HTR-8/SVneo (cell line): Measurements from ENCODE around the gene SBK3.
"Not testable (repeated sequence)": the region's sequence is repeated elsewhere in the genome, so short reads cannot be mapped to it uniquely, and the experiment has no call there.

ENCODE experiments used
- DNase-seq: peaks from one replicate; pipeline ENCODE4 v3.0.0; 2011; ENCODE audit warnings: low spot score, mixed read lengths; ENCODE audit not compliant: insufficient read length
- FAIRE-seq: peaks from 2 replicates; lab custom pipeline; 2011; peaks lifted over from hg19 to GRCh38; lab: Jason Lieb, UNC

Gene SBK3, protein sequence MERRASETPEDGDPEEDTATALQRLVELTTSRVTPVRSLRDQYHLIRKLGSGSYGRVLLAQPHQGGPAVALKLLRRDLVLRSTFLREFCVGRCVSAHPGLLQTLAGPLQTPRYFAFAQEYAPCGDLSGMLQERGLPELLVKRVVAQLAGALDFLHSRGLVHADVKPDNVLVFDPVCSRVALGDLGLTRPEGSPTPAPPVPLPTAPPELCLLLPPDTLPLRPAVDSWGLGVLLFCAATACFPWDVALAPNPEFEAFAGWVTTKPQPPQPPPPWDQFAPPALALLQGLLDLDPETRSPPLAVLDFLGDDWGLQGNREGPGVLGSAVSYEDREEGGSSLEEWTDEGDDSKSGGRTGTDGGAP

GRCh38 chr19:55545443-55545842 lies at the start of gene SBK3:
SBK3 (minus strand) TSS chr19:55545543; CDS start chr19:55545543, 0 bp downstream.
- DNase-seq (no peak), FAIRE-seq (no peak)

DNA sequence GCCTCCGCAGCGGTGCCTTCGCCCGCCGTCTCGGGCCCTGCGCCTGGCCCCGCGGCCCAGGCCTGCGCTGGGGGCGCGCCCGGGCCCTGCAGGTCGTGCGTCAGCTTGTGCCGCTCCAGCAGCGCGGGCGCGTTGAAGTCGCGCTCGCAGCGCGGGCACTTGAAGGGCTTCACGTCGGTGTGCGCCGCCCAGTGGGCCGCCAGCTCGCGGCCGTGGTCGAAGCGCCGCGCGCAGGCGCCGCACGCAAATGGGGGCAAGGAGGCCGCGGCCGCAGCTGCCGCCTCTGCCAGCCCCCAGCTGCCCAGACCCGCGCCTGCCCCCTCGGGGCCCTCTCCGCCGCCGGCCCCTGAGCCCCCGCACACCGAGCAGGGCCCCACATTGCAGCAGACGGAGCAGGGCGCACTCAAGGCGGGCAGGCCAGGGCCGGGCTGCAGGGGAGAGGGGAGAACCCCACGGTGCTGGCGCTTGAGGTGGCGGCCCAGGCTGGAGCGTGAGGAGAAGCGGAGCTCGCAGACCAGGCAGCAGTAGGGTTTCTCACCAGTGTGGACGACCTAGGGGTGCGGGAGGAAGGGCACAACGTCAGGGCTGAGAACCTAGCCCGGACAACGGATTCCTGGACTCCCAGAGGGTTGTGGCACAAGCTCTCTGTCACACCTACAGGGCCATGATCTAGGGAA lies 47.9 kb upstream of the SBK3 start:
- FAIRE-seq = no peak

DNA sequence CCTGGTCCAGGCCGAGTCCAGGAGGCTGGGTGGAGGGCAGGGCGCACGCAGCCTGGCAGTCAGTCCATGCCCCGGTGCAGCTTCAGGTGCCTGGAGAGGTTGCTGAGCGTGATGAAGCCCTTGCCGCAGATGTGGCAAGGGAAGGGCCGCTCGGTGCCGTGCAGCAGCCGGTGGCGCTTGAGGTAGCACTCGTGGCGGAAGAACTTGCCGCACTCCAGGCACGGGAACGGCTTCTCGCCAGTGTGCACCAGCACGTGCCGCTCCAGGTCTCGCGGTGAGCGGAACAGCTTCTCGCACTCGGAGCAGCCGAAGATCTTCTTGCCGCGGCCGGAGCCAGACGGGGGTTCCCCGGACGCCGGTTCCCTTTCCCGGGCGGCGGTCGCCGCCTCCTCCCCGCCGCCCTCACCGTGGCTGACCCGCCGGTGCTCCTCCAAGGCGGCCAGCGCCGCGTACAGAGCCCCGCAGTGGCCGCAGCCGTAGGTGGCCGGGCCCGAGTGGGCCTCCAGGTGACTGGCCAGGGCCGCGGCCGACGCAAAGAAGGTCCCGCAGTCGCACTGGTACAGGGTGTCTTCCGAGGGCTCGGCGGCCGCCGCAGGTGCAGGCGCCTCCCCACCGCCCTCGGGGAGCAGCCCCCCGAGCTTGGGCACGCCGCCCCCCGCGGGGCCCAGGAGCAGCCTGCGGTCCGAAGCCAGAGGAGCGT lies 47.2 kb upstream of the SBK3 start:
- no peak for DNase-seq
- no peak for FAIRE-seq

More for the DNA sequence above, 47.9 kb upstream of the SBK3 start:
- DNase-seq = no peak

DNA sequence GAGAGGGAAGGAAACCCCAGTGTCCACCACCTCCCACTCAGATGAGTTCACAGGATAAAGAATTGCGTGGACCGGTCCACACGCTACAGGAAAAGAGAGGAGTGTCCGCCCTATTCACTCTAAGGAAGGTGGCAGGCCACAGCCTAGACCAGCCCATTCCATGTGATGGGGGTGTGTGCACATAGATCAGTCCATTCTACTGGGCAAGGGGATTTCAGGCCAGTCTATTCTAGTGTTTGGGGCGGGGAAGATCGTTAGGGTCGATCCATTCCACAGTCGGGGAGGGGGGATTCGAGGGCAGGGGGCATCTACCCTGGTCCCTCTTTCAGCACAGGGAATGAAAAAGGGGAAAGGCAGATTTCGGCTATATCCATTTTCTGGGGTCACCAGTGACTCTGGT lies 46.2 kb upstream of the SBK3 start:
- DNase-seq (no peak), FAIRE-seq (no peak)

DNA sequence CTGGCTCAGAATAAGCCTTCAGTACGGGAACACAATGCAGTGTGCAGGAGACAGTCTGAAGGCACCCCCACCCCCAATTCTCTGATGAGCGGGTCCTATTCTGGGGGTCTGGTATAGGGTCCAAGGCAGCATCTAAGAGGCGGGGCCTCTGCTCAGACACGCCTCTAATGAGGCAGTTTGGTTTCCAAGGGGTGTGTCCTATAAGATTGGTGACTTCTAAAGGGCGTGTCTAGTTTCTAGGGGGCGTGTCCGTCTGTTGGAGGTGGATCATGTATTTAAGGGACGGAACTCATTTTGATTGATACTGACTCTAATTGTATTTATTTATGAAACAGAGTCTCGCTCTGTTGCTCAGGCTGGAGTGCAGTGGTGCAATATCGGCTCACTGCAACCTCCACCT lies 45.3 kb upstream of the SBK3 start:
- FAIRE-seq = no peak

GRCh38 chr19:55590109-55590508 lies 44.8 kb upstream of the SBK3 start:
- DNase-seq (no peak), FAIRE-seq (peak; percentile 44)

More for the DNA sequence above, 45.3 kb upstream of the SBK3 start:
- no peak for DNase-seq

DNA sequence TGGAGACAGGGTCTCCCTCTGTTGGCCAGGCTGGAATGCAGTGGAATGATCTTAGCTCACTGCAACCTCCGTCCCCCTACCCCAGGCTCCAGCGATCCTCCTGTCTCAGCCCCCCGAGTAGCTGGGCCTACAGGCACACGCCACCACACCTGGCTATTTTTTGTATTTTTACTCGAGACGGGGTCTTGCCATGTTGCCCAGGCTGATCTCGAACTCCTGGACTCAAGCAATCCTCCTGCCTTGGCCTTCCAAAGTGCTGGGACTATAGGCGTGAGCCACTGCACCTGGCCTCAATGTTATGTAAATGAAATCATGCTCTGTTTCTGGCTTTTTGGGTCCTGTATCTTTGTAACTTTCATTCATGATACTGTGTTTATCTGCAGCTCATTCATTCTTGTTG lies 43.4 kb upstream of the SBK3 start:
- FAIRE-seq (no peak), DNase-seq (no peak)

DNA sequence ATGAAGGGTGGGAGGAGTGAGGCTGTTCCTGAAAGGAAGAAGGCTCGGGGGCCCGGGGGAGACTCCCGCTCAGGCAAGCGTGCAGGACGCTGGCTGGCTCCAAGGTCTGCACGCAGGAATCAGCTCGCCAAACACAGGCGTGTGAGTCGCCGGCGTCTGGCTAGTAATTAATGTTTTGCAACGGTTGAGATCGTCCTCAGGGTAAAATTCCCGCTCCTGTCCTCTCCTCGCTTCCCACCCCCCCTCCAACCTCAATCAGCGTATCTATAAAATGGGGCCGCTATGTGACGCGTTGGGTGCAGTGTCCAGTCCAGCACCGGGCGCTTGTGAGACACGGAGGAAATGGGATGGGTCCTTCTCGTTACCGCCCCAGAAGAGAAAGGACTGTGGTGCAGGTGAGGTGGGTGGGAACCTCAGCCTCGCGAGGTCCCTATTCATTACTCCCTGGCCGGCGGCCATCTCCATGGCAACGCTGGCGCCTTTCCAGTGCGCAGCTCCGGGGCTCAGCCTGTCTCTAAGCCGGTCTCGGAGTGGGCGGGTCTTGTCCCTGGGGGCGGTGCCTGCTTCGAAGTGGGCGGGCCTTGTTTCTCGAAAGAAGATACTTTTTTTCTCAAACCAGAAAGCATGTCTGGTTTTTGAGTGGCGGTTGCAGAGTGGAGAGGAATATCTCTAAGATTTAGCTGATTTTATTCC lies 41.8 kb upstream of the SBK3 start:
- DNase-seq = peak; percentile 89

GRCh38 chr19:55585658-55586339 lies 40.5 kb upstream of the SBK3 start:
- peak; percentile 38 for FAIRE-seq
- peak; percentile 83 for DNase-seq

More for the DNA sequence above, 41.8 kb upstream of the SBK3 start:
- FAIRE-seq = peak; percentile 85

DNA sequence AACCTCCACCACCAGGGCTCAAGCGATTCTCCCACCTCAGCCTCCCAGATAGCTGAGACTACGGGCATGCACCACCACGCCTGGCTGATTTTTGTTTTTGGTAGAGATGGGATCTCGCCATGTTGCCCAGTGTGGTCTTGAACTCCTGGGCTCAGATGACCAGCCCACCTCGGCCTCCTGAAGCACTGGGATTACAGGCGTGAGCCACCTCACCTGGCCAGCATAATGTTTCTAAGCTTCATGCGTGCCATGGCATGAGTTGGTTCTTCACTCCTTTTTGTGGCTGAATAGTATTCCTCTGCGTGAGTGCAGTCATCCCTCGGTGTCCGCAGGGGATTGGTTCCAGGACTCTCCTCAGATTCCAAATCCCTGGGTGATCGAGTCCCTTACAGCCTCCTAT lies 39.5 kb upstream of the SBK3 start:
- no peak for FAIRE-seq
- no peak for DNase-seq

DNA sequence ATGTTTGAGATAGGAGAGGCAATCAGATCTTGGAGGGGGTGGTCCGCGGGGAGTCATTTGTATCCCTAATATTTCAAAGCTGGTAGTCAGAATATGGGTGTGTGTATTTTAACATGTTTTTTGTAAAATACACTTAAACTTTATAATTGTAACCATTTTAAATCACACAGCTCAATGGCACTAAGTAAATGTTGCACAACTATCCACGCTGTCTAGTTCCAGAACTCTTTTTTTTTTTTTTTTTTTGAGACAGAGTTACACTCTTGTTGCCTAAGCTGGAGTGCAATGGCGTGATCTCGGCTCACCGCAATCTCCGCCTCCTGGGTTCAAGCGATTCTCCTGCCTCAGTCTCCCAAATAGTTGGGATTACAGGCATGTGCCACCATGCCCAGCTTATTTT lies 38.6 kb upstream of the SBK3 start:
- DNase-seq, FAIRE-seq: not testable (repeated sequence)

GRCh38 chr19:55582284-55582683 lies 36.9 kb upstream of the SBK3 start:
- DNase-seq, FAIRE-seq: not testable (repeated sequence)

GRCh38 chr19:55581823-55582223 lies 36.5 kb upstream of the SBK3 start:
- no peak for FAIRE-seq
- DNase-seq = no peak

DNA sequence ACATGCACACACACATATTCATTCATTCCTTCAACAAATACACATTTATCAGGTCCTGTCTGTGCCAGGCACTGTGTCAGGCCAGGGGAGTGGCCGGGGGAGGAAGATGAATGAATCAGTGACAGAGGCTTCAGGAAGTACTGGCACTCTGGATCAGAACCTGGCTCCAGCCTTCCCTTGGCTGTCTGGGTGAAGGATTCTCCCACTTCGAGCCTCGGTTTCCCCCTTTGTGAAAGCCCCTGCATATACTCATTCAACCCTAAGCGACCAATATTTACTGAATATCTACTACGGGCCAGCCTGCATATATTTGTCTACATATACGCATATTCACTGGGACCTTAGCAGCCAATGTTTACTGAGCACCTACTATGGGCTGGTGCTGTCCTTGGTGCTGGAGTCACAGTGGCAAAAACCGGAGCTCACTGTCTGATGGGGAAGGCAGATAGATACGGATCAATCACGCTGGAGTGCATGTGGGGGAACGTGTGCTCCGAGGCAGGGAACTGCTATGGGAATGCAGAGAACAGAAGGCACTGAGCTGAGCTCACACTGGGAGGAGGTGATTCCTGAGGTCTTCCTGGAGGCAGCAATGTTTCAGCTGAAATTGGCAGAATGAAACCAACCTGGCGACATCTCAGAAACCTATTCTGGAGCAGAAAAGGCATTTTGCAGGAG lies 35.9 kb upstream of the SBK3 start:
- DNase-seq (no peak), FAIRE-seq (no peak)

DNA sequence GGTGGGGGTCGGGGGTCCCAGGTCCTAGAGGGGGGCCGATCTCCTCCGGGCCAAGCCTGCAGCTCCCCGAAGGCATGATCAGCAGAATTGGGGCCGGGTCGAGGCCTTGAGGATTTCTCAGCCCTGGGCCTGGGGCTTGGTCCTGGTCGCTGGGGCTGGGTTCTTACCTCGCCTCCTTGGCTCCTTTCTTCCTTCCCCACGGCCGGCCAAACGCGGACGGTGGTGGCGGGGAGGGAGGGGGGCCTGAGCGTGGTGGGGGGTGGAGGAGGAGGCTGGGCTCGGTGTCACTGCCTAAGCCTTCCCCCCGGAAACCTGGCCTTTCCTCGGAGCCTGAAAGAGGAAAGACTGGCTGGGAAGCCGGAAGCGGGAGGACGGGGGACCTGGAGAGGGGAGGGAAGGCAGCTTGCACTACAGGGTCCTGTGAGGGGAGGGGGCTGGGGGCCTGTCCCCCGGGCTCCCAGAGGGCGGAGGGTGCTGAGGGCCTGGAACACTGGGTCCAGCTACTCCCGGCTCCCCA lies 35.3 kb upstream of the SBK3 start, which contains the start of gene ZNF579:
Gene ZNF579 (minus strand): TSS at position 221 of the 517 bp plus-strand sequence. CDS start 1,209 bp downstream, outside the sequence.
- DNase-seq = peak; percentile 81
- peak; percentile 26 for FAIRE-seq

- FAIRE-seq (no peak), DNase-seq (peak; percentile 20)
Observed at GRCh38 chr19:55579766-55580621, 34.7 kb upstream of the SBK3 start.

GRCh38 chr19:55578761-55579747 lies 33.7 kb upstream of the SBK3 start:
- DNase-seq (no peak), FAIRE-seq (no peak)
